B cell (primary cell): ENCODE data around the gene CD101.

Experiments used
- CTCF ChIP-seq: fragments of 200-600 bp; IDR thresholded peaks from one replicate; pipeline ENCODE4 v1.8.0; 2022; ENCODE audit warnings: antibody characterized with exemption, mild to moderate bottlenecking
- EZH2 ChIP-seq: IDR thresholded peaks from 2 replicates; pipeline ENCODE4 v1.6.1; 2012; ENCODE audit warnings: borderline replicate concordance, low read depth, mild to moderate bottlenecking, moderate library complexity, low read length; ENCODE audit not compliant: insufficient read depth, poor library complexity, severe bottlenecking

DNA sequence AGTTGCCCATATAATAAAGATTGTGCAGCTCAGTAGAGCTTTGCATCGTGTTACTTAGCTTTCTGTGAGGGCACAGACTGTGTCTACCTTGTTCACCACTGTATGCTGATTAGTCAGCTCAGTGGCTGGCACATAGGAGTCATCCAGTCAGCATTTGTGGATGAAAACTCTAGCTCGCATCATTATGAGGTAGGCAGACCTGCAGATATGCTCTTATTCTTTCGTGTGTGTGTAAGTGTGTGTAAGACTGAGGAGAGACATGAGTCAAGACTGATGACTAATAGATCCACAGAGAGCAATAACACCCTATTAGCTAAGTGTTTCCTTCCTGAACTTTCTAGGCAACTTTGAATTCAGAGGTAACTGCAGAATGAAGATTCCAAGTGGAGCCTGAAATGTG is 75.7 kb downstream of the CD101 start:
- TF ChIP-seq CTCF (no peak), EZH2 (no peak)
